Stimulated activated CD4-positive, alpha-beta T cell treated with anti-CD3 and anti-CD28 coated beads, Interleukin-12 subunit alpha, Interleukin-12 subunit beta, amount 100 ng/mL, for 24 hours (primary cell): ENCODE data around the gene LAMA5.

ENCODE experiments used
- DNase-seq, 2 experiments: peaks; one replicate each; pipeline ENCODE4 v3.0.0-alpha.2; 2020; ENCODE audit warnings: low read depth in 2 of 2

Gene LAMA5

DNA sequence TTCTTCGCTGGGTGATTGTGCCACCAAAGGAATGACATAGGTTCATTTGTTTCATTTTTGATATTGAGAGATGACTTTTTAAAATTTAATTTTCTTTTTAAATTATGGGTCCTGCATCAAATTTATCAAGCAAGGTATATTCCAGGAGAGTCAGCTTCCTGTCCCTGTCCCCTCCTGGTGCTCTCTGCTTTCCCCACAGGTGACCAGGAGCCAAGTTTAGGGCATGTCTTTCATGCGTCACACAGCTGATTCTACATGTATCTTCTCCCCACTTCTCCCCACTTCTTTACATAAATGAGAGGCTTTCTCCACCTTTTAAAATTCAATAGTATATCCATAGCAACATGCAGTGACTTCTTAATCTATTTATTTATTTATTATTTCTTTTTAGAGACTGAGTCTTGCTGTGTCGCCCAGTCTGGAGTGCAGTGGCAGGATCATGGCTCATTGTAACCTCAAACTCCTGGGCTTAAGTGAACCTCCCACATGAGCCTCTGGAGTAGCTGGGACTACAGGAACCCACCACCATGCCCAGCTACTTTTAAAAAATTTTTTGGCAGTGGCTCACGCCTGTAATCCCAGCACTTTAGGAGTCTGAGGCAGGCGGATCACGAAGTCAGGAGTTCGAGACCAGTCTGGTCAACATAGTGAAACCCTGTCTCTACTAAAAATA is 98.7 kb downstream of the LAMA5 start:
- no peak for DNase-seq

DNA sequence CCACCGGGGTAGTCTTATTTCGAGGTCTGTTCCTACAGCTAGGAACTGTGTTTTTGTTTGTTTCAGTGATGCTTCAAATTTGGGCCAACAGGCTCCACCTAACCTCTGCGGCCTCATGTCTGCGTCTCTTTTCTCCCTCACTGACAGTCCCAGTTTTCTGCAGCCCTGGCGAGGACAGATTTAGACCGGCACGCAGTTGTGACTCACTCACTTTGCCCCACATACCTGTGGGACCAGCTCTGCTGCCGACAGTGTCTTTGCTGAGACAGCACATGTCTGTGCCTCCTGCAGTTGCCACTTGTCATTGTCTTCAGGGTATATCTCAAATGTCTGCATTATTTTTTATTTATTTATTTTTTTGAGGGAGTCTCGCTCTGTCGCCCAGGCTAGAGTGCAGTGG is 99.6 kb downstream of the LAMA5 start:
- no peak for DNase-seq

DNA sequence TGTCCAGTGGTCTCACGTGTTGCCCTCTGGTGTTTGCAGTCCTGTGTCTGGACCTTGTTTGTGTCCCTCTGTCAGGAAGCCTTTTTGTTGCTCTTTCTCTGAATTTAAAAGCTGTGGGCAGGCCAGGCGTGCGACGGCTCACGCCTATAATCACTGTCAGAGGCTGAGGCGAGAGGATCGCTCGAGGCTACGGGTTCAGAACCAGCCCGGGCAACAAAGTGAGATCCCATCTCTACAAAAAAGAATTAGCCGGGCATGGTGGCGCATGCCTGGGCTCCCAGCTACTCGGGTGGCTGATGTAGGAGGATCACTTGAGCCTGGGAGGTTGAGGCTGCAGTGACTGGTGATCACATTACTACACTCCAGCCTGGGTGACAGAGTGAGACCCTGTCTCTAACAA is 100.3 kb downstream of the LAMA5 start:
- DNase-seq, result no peak

DNA sequence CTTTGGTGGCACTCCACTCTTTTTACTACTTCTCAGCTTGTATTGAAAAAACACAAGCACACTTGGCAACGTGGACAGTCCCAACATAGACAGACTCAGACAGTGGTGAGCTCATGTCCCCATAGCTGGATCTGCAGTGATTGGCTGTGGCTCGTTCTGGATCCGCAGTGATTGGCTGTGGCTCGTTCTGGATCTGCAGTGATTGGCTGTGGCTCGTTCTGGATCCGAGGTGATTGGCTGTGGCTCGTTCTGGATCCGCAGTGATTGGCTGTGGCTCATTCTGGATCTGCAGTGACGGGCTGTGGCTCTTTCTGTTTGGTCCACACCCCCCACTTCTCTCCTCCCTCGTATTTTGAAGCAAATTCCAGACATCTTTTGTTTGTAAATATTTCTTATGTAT is 100.8 kb downstream of the LAMA5 start:
- DNase-seq, result no peak

DNA sequence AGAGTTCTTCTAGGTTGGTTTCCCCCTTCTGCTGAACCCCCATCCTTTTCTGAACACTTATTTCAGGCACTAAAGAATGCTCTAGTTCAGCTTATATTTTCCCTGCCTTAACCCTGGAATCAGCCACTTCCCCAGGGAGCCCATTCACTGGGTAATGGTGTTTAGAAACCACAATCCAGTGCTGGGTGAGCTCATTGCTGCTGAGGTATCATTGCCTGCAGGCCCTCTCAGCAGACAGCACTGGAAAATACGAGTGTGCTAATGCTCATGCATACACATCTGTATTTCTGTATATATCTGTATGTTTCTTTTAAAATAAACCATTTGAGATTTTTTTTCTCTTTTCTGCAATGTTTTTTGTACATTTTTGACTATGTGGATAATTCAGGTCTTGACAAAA is 101.7 kb downstream of the LAMA5 start:
- DNase-seq, result no peak

DNA sequence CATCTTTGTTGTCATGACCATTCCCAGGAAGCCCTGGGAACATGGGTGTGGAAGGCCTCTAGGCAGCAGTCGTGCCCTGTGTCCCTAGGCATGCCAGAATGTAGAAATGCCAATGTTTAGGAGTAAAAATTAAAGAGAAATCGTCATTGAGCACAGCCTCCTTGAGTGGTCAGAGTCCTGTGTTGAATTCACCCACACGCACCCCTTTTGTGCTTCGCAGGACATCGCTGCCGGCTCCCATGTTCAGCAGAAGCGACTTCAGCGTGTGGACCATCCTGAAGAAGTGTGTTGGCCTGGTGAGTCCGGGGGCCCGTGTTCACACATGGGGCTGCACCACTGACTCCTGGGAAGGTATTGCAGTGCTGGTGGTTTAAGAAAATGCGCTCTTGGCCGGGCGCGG is 103.7 kb downstream of the LAMA5 start:
- no peak for DNase-seq

DNA sequence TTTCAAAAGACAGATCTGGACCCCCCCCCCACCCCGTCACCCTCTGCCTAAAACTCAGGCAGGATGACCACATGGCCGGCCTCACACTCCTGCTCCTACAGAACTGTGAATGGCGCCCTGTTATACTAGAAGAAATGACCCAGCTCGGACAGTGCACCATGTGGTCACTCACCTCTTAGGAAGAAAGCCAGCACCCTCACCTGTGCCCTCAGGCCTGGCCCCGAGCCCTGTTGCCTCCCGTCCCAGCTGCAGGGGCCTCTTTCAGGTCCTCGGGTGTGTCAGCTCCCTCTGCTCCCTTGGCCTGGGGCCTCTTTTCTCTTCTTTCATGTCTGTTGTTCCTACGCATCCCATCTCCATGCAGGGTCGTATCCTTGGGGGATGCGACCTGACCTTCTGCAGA is 105.0 kb downstream of the LAMA5 start:
- no peak for DNase-seq

DNA sequence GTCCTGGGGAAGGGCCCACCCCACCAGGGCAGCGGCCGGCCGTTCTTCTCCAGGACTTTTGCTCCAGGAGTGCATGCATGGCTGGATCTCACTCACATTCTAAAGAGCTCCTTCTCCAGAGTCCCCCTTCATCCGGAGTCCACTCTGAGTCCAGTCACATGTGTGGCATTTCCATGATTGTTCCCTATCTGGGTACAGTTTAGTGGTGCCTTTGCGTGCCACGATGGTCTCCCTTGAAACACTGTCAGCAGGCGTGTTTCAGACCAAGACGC is 107.9 kb downstream of the LAMA5 start:
- DNase-seq, result no peak
